Aorta (tissue), 5 donors: ENCODE results near the gene GSK3B. TPM values are rescaled to one million over a fixed set of nuclear protein-coding genes. Genes with fewer than 3 reads are reported as not detected.
"Not testable (repeated sequence)": the region's sequence is repeated elsewhere in the genome, so short reads cannot be mapped to it uniquely, and the experiment has no call there.

Experiments
- ATAC-seq: fragments of 200-7000 bp; cut with Tn5 transposase; one replicate; pipeline ENCODE4 v1.9.1; 2022; ENCODE audit warnings: moderate library complexity; ENCODE audit not compliant: low FRiP score
- DNase-seq, 2 donors: peaks; one replicate each; pipeline ENCODE4 v3.0.0-alpha.2; 2020
- H3K27ac ChIP-seq, 2 donors: one replicate each; pipeline ENCODE4 v1.5.1; 2013; ENCODE audit warnings: low read length in 2 of 2, mild to moderate bottlenecking in 2 of 2, moderate library complexity in 2 of 2, control low read depth in 1 of 2, inconsistent platforms in 1 of 2, low read depth in 1 of 2
- H3K27me3 ChIP-seq, 2 donors: one replicate each; pipeline ENCODE4 v1.6.1; 2013; ENCODE audit warnings: control low read depth in 1 of 2, low read length in 1 of 2, mild to moderate bottlenecking in 1 of 2, moderate library complexity in 1 of 2; ENCODE audit not compliant: insufficient read depth in 2 of 2, control insufficient read depth in 1 of 2
- H3K36me3 ChIP-seq, 2 donors: one replicate each; pipeline ENCODE4 v1.6.1; 2013; ENCODE audit warnings: control low read depth in 1 of 2, low read length in 1 of 2, mild to moderate bottlenecking in 1 of 2; ENCODE audit not compliant: insufficient read depth in 2 of 2, control insufficient read depth in 1 of 2
- H3K4me1 ChIP-seq, 2 donors: one replicate each; pipeline ENCODE4 v1.6.1; 2013; ENCODE audit warnings: low read length in 2 of 2, control low read depth in 1 of 2, mild to moderate bottlenecking in 1 of 2, moderate library complexity in 1 of 2; ENCODE audit not compliant: insufficient read depth in 2 of 2, control insufficient read depth in 1 of 2
- H3K4me3 ChIP-seq, 2 donors: one replicate each; pipeline ENCODE4 v1.5.1; 2013; ENCODE audit warnings: low read length in 2 of 2, control low read depth in 1 of 2, mild to moderate bottlenecking in 1 of 2
- H3K9me3 ChIP-seq: one replicate; pipeline ENCODE4 v1.6.1; 2013; ENCODE audit warnings: mild to moderate bottlenecking, low read length; ENCODE audit not compliant: control insufficient read depth
- WGBS, 2 donors: extraction: QIAGEN DNeasy Blood & Tissue Kit; methylation state at CpG; one replicate each; pipeline ENCODE4 v1.1.7; 2013; 5-methylcytosine and 5-hydroxymethylcytosine counted together
- intact Hi-C, 2 donors: fragments of 100-400 bp; cut with DNase I; formaldehyde crosslinking; loops; one replicate each; pipeline versions ENCODE4 v1.14.2 to v1.15.0; 2022
- polyA plus RNA-seq, 2 donors: library from polyadenylated mRNA; stranded (reverse); fragments of 200-250 nt; gene quantifications; one replicate each; pipeline ENCODE4 v1.2.3, GENCODE V29; 2013
- total RNA-seq, 2 donors: library from RNA; stranded (reverse); fragmentation: NEBNext Ultra II Directional; extraction: Animal tissue kit (Norgen Biotek cat#: 25700); gene quantifications; one replicate each; pipeline ENCODE4 v1.2.1, GENCODE V29; 2021
- donor health status: healthy with polysubstance abuse.
- donor health status: Bipolar disorder and iron deficiency.
- donor health status: DM: no; HTN: no; CAD: no.
- donor health status: DM: no; HTN: no; CAD: no.
- donor health status: DM: yes; HTN: yes; CAD: no.

GSK3B gene
- total and polyA plus RNA-seq, 4 donors = 4.5 to 37.8 (median 19.9) TPM

GRCh38 chr3:120053647-120054046 is 40.6 kb downstream of the GSK3B start:
- intact Hi-C loops, ATAC-seq, H3K27me3 ChIP-seq, DNase-seq, H3K9me3 ChIP-seq, H3K27ac ChIP-seq, H3K4me3 ChIP-seq, H3K36me3 ChIP-seq, H3K4me1 ChIP-seq: not testable (repeated sequence)
- WGBS, 2 donors = 88 to 89% methylated on average over 7 of the region's 7 CpGs

DNA sequence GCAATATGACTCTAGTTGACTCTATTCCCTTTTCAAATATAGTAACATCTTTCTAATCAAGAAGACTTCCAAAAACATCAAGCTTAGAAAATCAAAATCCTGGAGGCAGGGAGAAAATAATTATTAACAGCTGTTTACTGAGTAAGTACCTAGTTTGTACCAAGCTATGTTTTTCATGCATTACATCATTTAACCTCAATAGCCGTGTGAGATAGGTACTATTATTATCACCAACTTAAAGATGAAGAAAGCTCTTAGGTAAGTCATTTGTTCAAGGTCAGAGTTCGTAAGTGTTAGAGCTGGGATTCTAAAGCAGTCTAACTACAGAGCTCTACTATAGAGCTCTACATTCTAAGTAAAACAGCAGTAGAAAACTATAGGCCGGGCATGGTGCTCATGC is 41.6 kb downstream of the GSK3B start:
- DNase-seq (no peak), ATAC-seq (no peak)
- H3K27me3 ChIP-seq = no peaks in the 10 kb centered on the region
- WGBS, 2 donors = 78 to 80% methylated on average over 3 of the region's 3 CpGs
- H3K4me1 ChIP-seq = peaks cover 2 to 4% of the 10 kb centered on the region in 2 donors
- H3K36me3 ChIP-seq = no peaks in the 10 kb centered on the region
- H3K27ac ChIP-seq = no peak overlapping the region
- intact Hi-C loops = no loop called here
- no peak overlapping the region for H3K4me3 ChIP-seq
- no peaks in the 10 kb centered on the region for H3K9me3 ChIP-seq

DNA sequence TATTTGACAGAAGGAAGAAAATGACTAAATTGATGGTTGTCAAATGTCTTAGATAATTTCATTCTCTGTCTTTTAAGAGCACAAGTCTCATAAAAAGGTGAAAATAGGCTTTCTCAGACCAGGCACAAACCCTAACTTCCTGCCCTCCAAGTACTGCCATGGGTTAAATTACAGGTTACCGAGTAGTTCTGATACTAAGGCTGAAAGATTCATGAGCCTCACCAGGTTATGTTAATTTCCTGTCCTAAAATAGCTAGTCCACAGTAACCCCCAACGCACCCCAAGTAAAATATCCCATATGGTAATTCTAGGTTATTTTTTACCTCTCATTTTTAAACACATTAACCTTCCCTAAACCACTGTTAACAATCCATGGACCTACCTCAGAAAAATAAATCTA is 42.0 kb downstream of the GSK3B start:
- 20 to 35% methylated on average over 2 of the region's 2 CpGs for WGBS, 2 donors
- no peak overlapping the region for H3K27ac ChIP-seq
- no peak for ATAC-seq
- no peak overlapping the region for H3K4me3 ChIP-seq
- no peaks in the 10 kb centered on the region for H3K36me3 ChIP-seq
- peaks cover 2 to 4% of the 10 kb centered on the region in 2 donors for H3K4me1 ChIP-seq
- DNase-seq = no peak
- H3K27me3 ChIP-seq = no peaks in the 10 kb centered on the region
- intact Hi-C loops = no loop called here
- no peaks in the 10 kb centered on the region for H3K9me3 ChIP-seq

DNA sequence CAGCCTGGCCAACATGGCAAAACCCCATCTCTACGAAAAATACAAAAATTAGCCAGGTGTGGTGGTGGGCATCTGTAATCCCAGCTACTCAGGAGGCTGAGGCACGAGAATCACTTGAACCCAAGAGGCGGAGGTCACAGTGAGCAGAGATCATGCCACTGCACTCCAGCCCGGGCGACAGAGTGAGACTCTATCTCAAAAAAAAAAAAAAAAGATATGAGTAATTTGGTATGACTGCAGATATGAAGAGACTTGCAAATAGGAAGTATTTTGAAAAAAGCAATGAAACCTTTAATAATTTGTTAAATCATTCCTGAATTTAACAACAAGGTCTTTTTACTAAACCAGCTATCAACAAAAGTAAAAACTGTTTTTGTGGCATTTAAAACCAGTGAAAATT is 42.7 kb downstream of the GSK3B start:
- H3K9me3 ChIP-seq, H3K4me1 ChIP-seq, H3K36me3 ChIP-seq, H3K4me3 ChIP-seq, intact Hi-C loops, DNase-seq, H3K27me3 ChIP-seq, ATAC-seq, H3K27ac ChIP-seq: not testable (repeated sequence)
- 60 to 61% methylated on average over 5 of the region's 5 CpGs for WGBS, 2 donors

DNA sequence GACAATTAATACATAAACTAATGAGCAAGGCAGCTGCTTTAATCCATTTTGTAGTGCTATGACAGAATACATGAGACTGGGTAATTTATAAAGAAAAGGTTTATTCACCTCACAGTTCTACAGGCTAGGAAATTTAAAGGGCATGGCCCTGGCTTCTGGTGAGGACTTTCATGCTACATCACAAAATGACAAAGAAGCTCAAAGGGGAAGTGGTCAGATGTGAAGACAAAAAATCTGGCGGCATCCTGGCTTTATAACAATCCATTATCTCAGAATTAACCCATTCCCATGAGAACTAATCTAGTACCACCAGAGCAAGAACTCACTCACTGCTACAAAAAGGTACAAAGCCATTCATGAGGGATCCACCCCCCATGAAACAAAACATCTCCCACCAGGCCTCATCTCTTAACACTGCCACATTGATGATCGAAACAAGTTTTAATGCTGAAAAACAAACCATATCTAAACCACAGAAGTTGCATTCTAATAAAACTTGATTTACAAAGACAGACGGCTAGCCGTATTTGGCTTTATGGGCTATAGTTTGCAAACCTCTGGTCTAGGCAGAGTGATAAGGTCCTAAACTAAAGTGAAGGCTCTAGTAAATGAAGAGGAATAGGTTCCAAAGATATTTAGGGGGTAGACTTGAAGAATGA is 44.2 kb downstream of the GSK3B start:
- Histone ChIP-seq H3K36me3 (no peaks in the 10 kb centered on the region), H3K4me1 (peaks cover 2 to 4% of the 10 kb centered on the region in 2 donors), H3K27me3 (no peaks in the 10 kb centered on the region), H3K4me3 (no peak overlapping the region), H3K9me3 (no peaks in the 10 kb centered on the region), H3K27ac (no peak overlapping the region)
- no peak for DNase-seq
- 95 to 97% methylated on average over 4 of the region's 4 CpGs for WGBS, 2 donors
- intact Hi-C loops = no loop called here
- no peak for ATAC-seq

- peaks cover 2 to 4% of the 10 kb centered on the region in 2 donors for H3K4me1 ChIP-seq
- H3K36me3 ChIP-seq = no peaks in the 10 kb centered on the region
- 57 to 81% methylated on average over 2 of the region's 2 CpGs for WGBS, 2 donors
- intact Hi-C loops = no loop called here
- no peak for ATAC-seq
- H3K27me3 ChIP-seq = no peaks in the 10 kb centered on the region
- no peak for DNase-seq
- no peaks in the 10 kb centered on the region for H3K9me3 ChIP-seq
- no peak overlapping the region for H3K4me3 ChIP-seq
- H3K27ac ChIP-seq = no peak overlapping the region
Observed at GRCh38 chr3:120049072-120049471, 45.2 kb downstream of the GSK3B start.

DNA sequence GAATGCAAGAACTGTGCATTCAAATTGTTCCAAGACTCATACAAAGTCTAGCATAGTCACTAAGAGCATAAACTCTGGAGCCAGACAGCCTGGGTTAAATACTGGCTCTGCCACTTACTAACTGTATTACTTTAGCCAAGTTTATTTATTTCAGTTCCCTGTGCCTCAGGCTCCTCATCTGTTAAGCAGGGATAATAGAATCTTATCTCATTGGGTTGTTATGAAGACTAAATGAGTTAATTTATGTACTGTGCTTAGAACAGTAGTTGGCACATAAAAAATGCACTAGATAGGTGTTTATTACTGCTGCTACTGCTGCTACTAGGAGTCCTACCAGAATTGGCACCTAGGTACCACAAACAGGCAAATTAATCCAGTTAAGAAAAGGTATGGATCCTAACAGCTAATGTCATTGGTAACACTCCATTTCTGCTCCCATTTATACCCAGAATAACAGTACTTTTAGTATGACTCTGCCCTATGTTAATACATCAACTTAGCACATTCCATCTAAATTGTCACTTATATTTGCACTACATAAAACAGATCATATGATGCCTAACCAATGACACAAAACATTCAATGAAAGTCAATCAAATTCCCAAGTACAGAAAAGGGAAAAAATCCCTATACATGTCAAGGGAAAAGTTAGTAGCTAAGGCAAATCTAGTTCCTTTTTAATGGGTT is 45.7 kb downstream of the GSK3B start:
- H3K4me3 ChIP-seq = no peak overlapping the region
- H3K27ac ChIP-seq = no peak overlapping the region
- H3K9me3 ChIP-seq = no peaks in the 10 kb centered on the region
- H3K27me3 ChIP-seq = no peaks in the 10 kb centered on the region
- no peak for ATAC-seq
- no peak for DNase-seq
- H3K36me3 ChIP-seq = no peaks in the 10 kb centered on the region
- intact Hi-C loops = no loop called here
- peaks cover 2 to 4% of the 10 kb centered on the region in 2 donors for H3K4me1 ChIP-seq

DNA sequence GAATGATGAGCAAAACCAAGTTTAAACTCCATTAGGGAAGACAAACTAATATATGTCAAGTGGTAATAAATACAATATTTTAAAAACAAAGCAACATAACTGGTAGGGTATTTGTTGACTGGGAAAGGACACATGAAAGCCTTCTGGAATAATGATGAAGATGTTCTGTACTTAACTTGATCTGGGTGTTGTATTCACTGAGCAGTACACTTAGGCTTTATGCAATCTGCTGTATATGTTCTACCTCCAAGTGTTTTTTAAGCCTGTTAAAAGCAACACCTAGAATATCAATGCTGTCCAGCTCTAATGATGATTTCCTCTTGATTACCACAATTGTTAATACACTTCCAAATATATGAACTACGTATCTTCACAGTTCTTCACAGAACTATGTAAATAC is 46.6 kb downstream of the GSK3B start:
- Histone ChIP-seq H3K4me1 (peaks cover 2 to 4% of the 10 kb centered on the region in 2 donors), H3K27ac (no peak overlapping the region), H3K36me3 (no peaks in the 10 kb centered on the region), H3K27me3 (no peaks in the 10 kb centered on the region), H3K9me3 (no peaks in the 10 kb centered on the region), H3K4me3 (no peak overlapping the region)
- WGBS, 2 donors = 81 to 88% methylated on average over 1 of the region's 1 CpG
- intact Hi-C loops = no loop called here
- ATAC-seq (no peak), DNase-seq (no peak)

DNA sequence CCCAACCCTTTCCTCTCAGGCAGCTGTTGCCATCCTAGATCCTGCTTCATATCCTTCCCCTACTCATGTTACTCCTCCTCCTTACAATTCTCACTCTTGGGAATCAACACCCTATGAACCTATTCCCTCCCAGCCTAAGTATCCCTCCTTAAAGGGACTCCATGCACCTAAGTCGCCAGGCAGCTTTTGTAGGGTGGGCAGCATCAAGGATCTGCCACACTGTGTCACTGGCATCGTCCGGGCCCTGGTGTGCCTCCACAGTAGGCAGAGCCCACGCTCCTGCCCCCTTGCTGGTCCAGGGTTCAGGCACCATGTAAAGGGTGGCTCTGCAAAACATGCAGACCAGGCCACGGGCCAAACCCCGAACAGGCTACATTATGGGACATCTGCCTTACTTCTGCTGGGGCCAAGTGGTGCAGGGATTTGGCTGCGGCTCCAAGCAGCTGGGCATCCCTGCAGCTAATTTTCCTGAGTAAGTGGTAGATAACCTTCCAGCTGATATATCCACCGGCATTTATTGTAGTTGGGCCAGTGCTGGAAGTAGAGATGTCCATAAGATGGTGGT is 53.4 kb downstream of the GSK3B start:
- Histone ChIP-seq H3K27me3 (no peaks in the 10 kb centered on the region), H3K36me3 (no peaks in the 10 kb centered on the region), H3K4me1 (no peaks in the 10 kb centered on the region), H3K4me3 (no peak overlapping the region), H3K27ac (no peak overlapping the region), H3K9me3 (peaks cover 12% of the 10 kb centered on the region)
- WGBS, 2 donors = 98% methylated on average over 8 of the region's 8 CpGs
- ATAC-seq (no peak), DNase-seq (no peak)
- intact Hi-C loops = no loop called here
